ENCODE measurements around the gene SPAG6. TPM values are rescaled to one million over a fixed set of nuclear protein-coding genes. Genes with fewer than 3 reads are reported as not detected.

The SPAG6 gene
- total and polyA plus RNA-seq, 2 of the 8 experiments (the other 6 are each of a cell fraction or from before 2014, with no cell fraction given): 0.14 TPM; not detected in 1

DNA sequence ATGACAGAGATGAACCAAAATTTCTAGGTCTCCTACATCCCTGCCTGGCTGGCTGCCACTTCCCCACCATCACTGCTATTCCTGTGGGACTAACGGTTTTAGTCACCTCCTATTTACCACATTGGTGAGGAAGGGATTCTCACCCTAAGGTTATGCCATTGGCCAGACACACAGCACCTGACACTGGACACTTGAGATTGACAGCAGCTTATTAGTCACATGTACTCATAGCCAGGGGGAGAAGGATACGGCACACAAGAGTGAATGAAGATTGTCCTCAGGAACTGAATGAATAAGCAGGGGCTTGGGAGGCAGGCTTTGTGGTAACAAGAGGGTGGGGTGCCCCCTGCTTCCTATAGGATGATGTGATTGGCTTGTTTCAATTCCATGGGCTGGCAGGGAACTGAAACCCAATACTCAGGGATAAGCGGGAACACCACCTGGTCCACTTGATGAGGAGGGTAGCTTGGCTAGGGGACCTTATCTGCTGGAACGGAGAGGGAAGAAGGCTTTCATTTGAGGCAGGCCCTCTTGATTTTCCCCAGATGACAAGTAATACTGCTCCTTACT, 99.0 kb downstream of the SPAG6 start:
- H4K91ac ChIP-seq (replicated peaks; ENCODE audit: insufficient read length, low read length): no peak overlapping the region
- no peak overlapping the region for H3K4me3 ChIP-seq (ENCODE audit: extremely low read depth in 1 of 4, insufficient read depth in 2 of 4, low read depth in 3 of 4, low read length in 4 of 4)
- H3K9ac ChIP-seq (replicated peaks in 1 of 4; ENCODE audit: extremely low read depth in 1 of 4, low read depth in 3 of 4, low read length in 3 of 4): no peak overlapping the region
- H3K4ac ChIP-seq (replicated peaks; ENCODE audit: insufficient read length, low read depth, low read length): no peak overlapping the region
- H2BK20ac ChIP-seq (ENCODE audit: low read length): no peak overlapping the region
- peaks cover 0 to 17% (median 10%) of the 10 kb centered on the region in 4 experiments; a peak in 6 of 7 replicates for H3K27me3 ChIP-seq (replicated peaks in 1 of 4; ENCODE audit: control insufficient read depth in 3 of 4, extremely low read depth in 1 of 4, insufficient read depth in 3 of 4, low read length in 3 of 4)
- H2AFZ ChIP-seq (ENCODE audit: low read length): no peak overlapping the region
- no peak overlapping the region for H2AK5ac ChIP-seq (ENCODE audit: low read depth, low read length)
- H3K9me3 ChIP-seq (ENCODE audit: insufficient read depth in 2 of 2, low read depth in 1 of 2, low read length in 1 of 2): no peaks in the 10 kb centered on the region
- no peak overlapping the region for H4K8ac ChIP-seq (ENCODE audit: extremely low read depth, insufficient read depth, low read length)
- no peak overlapping the region for H3K27ac ChIP-seq (ENCODE audit: low read depth, low read length)
- POLR2A ChIA-PET (ENCODE audit: partially characterized antibody): interaction anchor here (1.4 kb wide), 1 partner anchor 9 kb away, joined by 3 read pairs; no protein-coding TSS in a partner anchor
- no peak overlapping the region for H4K5ac ChIP-seq (ENCODE audit: insufficient read length, low read depth, low read length)
- H2BK120ac ChIP-seq (replicated peaks; ENCODE audit: low read depth, low read length): no peak overlapping the region
- DNase-seq (ENCODE audit: low read depth in 1 of 2, low spot score in 2 of 2) (no peak), FAIRE-seq (no peak)
- no peaks in the 10 kb centered on the region for H3K79me2 ChIP-seq (ENCODE audit: control insufficient read depth in 1 of 2, insufficient read depth in 2 of 2, low read length in 2 of 2)
- H3K56ac ChIP-seq (replicated peaks; ENCODE audit: insufficient read length, low read depth, low read length): no peak overlapping the region
- no peak overlapping the region for H2BK5ac ChIP-seq (ENCODE audit: low read depth, low read length)
- H3K14ac ChIP-seq (ENCODE audit: insufficient read length): no peak overlapping the region
- H4K20me1 ChIP-seq (replicated peaks in 1 of 2; ENCODE audit: control insufficient read depth in 1 of 2, insufficient read depth in 2 of 2, low read length in 2 of 2): no peaks in the 10 kb centered on the region
- 86% methylated on average over 4 of the region's 4 CpGs; no CpG with 5 or more reads in 1 of the 2 experiments for WGBS, 2 experiments (ENCODE audit: extremely low coverage in 1 of 2, insufficient coverage in 1 of 2, insufficient read length in 1 of 2, insufficient replicate concordance in 2 of 2, low coverage in 1 of 2, low lambda C conversion rate in 2 of 2, missing lambda C conversion rate in 1 of 2)
- peaks cover 0 to 6% (median 0%) of the 10 kb centered on the region in 4 experiments; a peak in 1 of 7 replicates for H3K4me1 ChIP-seq (replicated peaks in 1 of 4; ENCODE audit: control insufficient read depth in 3 of 4, insufficient read depth in 4 of 4, low read length in 3 of 4)
- no peaks in the 10 kb centered on the region for H3K23me2 ChIP-seq (ENCODE audit: low read depth, low read length)
- H3K79me1 ChIP-seq (ENCODE audit: low read depth, low read length): no peaks in the 10 kb centered on the region
- H3K36me3 ChIP-seq (ENCODE audit: control insufficient read depth in 2 of 4, insufficient read depth in 4 of 4, low read length in 3 of 4): no peaks in the 10 kb centered on the region
- H3K18ac ChIP-seq (ENCODE audit: extremely low read depth, low read length): no peak overlapping the region
- no peak overlapping the region for H2BK15ac ChIP-seq (ENCODE audit: low read length)
- H3K4me2 ChIP-seq (ENCODE audit: insufficient read depth in 1 of 2, low read depth in 2 of 2, low read length in 2 of 2): no peak overlapping the region
- H3K23ac ChIP-seq (ENCODE audit: insufficient read length): no peak overlapping the region
- CTCF ChIA-PET (ENCODE audit: partially characterized antibody): no interaction called here
- no peak overlapping the region for H2BK12ac ChIP-seq (ENCODE audit: low read depth, low read length)

All from H1 (cell line).